HL-60 (cell line): ENCODE measurements around the gene OGG1.

Experiments used
- DNase-seq, 2 experiments: peaks; one replicate each; pipeline ENCODE4 v3.0.0-alpha.2; 2010 to 2020; ENCODE audit warnings: low read depth in 1 of 2, low spot score in 1 of 2
- H3K27ac ChIP-seq: fragments of 250-450 bp; sonication (Bioruptor Pico); replicated peaks from 2 replicates; pipeline ENCODE4 v1.5.1; 2020; ENCODE audit warnings: mild to moderate bottlenecking, moderate library complexity
- H3K27me3 ChIP-seq: fragments of 250-450 bp; sonication (Bioruptor Pico); 2 replicates; pipeline ENCODE4 v1.5.1; 2021; ENCODE audit warnings: mild to moderate bottlenecking, moderate library complexity; ENCODE audit not compliant: insufficient read depth, poor library complexity, severe bottlenecking
- H3K4me3 ChIP-seq: replicated peaks from 2 replicates; pipeline ENCODE4 v1.5.1; 2011; ENCODE audit warnings: mild to moderate bottlenecking, control low read depth, low read length; ENCODE audit not compliant: insufficient read depth
- GABPA ChIP-seq: IDR thresholded peaks from 2 replicates; pipeline ENCODE4 v1.6.1; 2012; ENCODE audit warnings: low read depth
- POLR2AphosphoS5 ChIP-seq: IDR thresholded peaks from 2 replicates; pipeline ENCODE4 v1.6.1; 2012; ENCODE audit warnings: low read depth
- SPI1 ChIP-seq: IDR thresholded peaks from 2 replicates; pipeline ENCODE4 v1.6.1; 2012; ENCODE audit warnings: low read depth, mild to moderate bottlenecking, borderline replicate concordance
- TF ChIP-seq, protein P1 (sequence below): IDR thresholded peaks from 2 replicates; pipeline ENCODE4 v1.6.1; 2012; ENCODE audit warnings: low read depth; ENCODE audit not compliant: insufficient replicate concordance
- TF ChIP-seq, protein P2 (sequence below): IDR thresholded peaks from one replicate; pipeline ENCODE4 v1.5.1; 2011; ENCODE audit warnings: low read length, control low read depth, inconsistent platforms; ENCODE audit not compliant: insufficient read depth

The OGG1 gene

DNA sequence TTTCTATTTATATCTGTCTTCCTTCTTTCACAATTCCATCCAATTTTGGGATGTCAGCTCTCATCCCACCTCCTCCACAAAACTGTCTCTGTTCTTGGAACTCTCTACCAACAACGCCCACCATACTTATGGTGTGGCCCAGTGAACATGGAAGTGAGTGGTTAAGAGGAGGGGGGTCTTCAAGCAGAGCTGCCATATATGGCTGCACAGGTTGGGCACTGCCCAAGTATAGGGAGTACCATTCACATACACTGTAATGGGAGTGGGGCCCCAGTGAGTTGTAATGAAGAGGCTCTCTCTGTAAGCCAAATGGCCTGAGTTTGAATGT, 27.9 kb downstream of the OGG1 start:
- Histone ChIP-seq H3K4me3 (no peak overlapping the region), H3K27ac (peak overlapping the region; percentile 96), H3K27me3 (no peaks in the 10 kb centered on the region)
- DNase-seq, result no peak
- TF ChIP-seq GABPA (no peak), POLR2AphosphoS5 (no peak), SPI1 (no peak)
- TF ChIP-seq, protein P1, sequence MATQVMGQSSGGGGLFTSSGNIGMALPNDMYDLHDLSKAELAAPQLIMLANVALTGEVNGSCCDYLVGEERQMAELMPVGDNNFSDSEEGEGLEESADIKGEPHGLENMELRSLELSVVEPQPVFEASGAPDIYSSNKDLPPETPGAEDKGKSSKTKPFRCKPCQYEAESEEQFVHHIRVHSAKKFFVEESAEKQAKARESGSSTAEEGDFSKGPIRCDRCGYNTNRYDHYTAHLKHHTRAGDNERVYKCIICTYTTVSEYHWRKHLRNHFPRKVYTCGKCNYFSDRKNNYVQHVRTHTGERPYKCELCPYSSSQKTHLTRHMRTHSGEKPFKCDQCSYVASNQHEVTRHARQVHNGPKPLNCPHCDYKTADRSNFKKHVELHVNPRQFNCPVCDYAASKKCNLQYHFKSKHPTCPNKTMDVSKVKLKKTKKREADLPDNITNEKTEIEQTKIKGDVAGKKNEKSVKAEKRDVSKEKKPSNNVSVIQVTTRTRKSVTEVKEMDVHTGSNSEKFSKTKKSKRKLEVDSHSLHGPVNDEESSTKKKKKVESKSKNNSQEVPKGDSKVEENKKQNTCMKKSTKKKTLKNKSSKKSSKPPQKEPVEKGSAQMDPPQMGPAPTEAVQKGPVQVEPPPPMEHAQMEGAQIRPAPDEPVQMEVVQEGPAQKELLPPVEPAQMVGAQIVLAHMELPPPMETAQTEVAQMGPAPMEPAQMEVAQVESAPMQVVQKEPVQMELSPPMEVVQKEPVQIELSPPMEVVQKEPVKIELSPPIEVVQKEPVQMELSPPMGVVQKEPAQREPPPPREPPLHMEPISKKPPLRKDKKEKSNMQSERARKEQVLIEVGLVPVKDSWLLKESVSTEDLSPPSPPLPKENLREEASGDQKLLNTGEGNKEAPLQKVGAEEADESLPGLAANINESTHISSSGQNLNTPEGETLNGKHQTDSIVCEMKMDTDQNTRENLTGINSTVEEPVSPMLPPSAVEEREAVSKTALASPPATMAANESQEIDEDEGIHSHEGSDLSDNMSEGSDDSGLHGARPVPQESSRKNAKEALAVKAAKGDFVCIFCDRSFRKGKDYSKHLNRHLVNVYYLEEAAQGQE, result no peak
- TF ChIP-seq, protein P2, sequence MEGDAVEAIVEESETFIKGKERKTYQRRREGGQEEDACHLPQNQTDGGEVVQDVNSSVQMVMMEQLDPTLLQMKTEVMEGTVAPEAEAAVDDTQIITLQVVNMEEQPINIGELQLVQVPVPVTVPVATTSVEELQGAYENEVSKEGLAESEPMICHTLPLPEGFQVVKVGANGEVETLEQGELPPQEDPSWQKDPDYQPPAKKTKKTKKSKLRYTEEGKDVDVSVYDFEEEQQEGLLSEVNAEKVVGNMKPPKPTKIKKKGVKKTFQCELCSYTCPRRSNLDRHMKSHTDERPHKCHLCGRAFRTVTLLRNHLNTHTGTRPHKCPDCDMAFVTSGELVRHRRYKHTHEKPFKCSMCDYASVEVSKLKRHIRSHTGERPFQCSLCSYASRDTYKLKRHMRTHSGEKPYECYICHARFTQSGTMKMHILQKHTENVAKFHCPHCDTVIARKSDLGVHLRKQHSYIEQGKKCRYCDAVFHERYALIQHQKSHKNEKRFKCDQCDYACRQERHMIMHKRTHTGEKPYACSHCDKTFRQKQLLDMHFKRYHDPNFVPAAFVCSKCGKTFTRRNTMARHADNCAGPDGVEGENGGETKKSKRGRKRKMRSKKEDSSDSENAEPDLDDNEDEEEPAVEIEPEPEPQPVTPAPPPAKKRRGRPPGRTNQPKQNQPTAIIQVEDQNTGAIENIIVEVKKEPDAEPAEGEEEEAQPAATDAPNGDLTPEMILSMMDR, result no peak

DNA sequence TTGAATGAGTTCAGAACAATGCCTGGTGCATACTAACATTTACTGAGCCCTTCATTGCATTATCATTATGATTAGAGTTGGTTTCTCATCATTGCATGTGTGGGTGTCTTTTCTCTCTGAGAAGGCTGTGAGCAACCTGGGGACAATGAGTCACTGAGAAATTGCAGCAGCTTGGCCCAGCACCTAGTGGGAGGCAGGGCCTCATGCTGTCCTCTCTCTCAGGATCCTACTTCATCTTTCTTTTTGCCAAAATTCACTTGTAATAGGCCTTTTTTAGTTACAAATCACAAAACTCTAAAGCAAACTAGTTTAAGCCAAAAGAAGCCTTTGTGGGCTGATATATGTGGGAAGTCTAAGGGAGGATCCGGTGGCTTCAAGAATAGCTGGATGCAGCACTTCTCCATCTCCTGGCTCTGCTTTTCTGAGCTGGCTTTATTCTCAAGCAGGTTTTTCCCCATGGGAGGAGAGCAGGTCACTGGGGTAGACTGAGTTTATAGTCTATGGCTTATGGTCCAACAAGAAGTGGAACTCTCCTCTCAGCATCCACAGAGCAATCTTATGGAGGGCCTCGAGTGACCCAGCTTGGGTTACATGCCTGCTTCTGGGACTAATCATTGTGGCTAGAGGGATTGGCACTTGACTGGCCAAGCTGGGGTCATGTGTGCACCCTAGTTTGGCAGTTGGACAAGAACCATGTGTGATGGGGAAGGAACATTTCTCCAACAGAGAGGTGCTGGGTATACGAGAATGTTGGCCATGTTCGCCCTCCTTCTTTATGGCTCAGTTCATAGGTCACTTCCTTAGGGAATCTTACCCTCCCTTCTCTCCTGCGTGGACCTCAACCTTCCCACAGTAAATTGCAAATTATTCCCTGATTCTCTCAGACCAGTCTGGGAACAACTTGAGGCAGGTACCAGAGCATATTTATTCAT, 28.7 kb downstream of the OGG1 start:
- Histone ChIP-seq H3K4me3 (no peak overlapping the region), H3K27ac (peak overlapping the region; percentile 96), H3K27me3 (no peaks in the 10 kb centered on the region)
- no peak for TF ChIP-seq GABPA
- TF ChIP-seq POLR2AphosphoS5, result no peak
- DNase-seq, result peak in 1 of 2 experiments; percentile 56

DNA sequence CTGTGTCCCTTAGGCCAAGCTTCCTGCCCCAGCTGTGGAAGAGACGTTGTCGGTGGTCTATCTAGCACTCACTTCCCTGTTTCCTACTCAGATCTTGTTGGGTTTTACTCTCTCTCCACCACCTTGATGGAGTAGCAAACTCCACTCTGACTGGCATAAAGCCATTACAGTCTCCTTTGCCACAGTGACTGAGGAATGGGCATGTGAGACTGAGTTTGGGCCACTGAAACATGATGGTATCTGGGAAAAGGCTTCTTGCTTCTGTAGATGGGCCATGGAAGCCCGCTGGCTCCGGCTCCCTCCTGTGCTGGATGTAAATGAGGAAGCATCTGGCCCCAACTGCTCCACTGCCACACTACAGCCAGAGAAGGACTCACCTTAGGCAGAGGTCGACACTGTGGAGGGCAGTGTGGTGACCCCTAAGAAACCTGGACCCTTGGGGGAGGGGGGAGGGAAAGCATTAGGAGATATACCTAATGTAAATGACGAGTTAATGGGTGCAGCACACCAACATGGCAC, 29.4 kb downstream of the OGG1 start:
- DNase-seq, result peak in 1 of 2 experiments; percentile 74
- TF ChIP-seq GABPA, result no peak
- TF ChIP-seq, protein P2, result no peak
- TF ChIP-seq, protein P1, result no peak
- TF ChIP-seq SPI1, result peak; percentile 60; the same call in 1 of the 2 replicates
- Histone ChIP-seq H3K4me3 (no peak overlapping the region), H3K27ac (peak overlapping the region; percentile 96), H3K27me3 (no peaks in the 10 kb centered on the region)

DNA sequence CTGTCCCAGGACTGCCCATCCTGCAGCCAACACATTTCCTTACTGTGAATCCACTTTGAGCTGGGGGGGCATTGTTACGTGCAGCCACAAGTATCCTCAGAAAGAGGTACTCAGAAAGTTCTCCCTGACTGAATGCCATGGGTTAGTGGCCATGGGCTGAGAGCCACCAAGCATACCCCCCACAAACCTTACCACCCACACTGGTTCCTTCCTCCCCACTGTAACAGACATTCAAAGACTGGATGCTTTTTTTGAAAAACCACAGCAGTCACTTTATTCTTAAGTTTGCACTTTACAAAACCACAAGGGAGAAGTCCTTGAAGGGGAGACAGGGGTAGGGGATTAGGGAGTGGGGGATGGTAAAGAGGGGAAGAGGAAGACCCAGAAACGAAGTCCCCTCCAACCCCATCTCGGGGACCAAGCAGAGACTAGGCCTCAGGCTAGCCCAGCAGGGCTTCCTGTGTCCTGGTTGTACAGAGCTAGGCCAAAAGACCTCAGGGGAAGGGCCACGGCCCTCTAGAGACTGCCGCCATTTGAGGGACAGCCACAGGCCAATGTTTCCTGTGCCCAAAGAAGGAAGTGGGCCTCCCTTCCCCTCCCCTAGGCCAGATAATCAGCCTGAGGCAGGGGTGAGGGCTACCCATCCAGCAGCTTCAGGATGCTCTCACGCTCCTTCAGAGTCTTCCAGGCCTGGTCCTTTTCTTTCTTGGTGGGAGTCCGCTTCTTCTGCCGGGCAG, 30.1 kb downstream of the OGG1 start:
- Histone ChIP-seq H3K27ac (peak overlapping the region; percentile 96), H3K27me3 (no peaks in the 10 kb centered on the region), H3K4me3 (no peak overlapping the region)
- DNase-seq, result peak; percentile 78 to 95
- TF ChIP-seq SPI1, result peak; percentile 78
- TF ChIP-seq, protein P2, result no peak
- TF ChIP-seq POLR2AphosphoS5, result peak; percentile 51
- TF ChIP-seq, protein P1, result no peak
- TF ChIP-seq GABPA, result peak; percentile 5; the same call in 1 of the 2 replicates
